Endothelial cell of umbilical vein (primary cell): ENCODE data around the gene MAP1S. TPM values are rescaled to one million over a fixed set of nuclear protein-coding genes. Genes with fewer than 3 reads are reported as not detected.

Source experiments
- Bru-seq: library from RNA; stranded (reverse); fragments of 400-500 nt; gene quantifications from one replicate; lab custom pipeline; 2021; lab: Mats Ljungman, UMichigan
- BruChase-seq, 2 experiments: library from RNA; stranded (reverse); fragments of 400-500 nt; gene quantifications; one replicate each; lab custom pipeline; 2021; lab: Mats Ljungman, UMichigan
- BruUV-seq: library from RNA; stranded (reverse); fragments of 400-500 nt; replicated peaks from 2 replicates; lab custom pipeline; 2021; lab: Mats Ljungman, UMichigan
- CTCF ChIA-PET: fragments of 300-600, 350-600 bp; sonication (Branson Sonifier 250); formaldehyde crosslinking; loops from one replicate; lab custom pipeline; 2021; ENCODE audit warnings: antibody characterized with exemption, inconsistent platforms; lab: Charles Lee
- POLR2A ChIA-PET: fragments of 300-600, 350-600 bp; sonication (Branson Sonifier 250); formaldehyde crosslinking; loops from one replicate; lab custom pipeline; 2021; ENCODE audit warnings: antibody characterized with exemption, inconsistent platforms; lab: Charles Lee
- DNase-seq: peaks from one replicate; pipeline ENCODE4 v3.0.0-alpha.2; 2011; ENCODE audit warnings: low read depth, low spot score
- FAIRE-seq: peaks from 2 replicates; lab custom pipeline; 2011; peaks lifted over from hg19 to GRCh38; lab: Jason Lieb, UNC
- H2AFZ ChIP-seq: 2 replicates; pipeline ENCODE4 v1.6.0; 2012; ENCODE audit warnings: low read depth, low read length, control low read depth, inconsistent platforms
- H3K27ac ChIP-seq: 2 replicates; pipeline ENCODE4 v1.5.1; 2011; ENCODE audit warnings: low read depth, mild to moderate bottlenecking, control low read depth, low read length, moderate library complexity; ENCODE audit not compliant: insufficient read depth
- H3K27me3 ChIP-seq, 2 experiments: 2 replicates each; pipeline versions ENCODE4 v1.6.0 to v1.6.1; 2011; ENCODE audit warnings: low read length in 2 of 2, mixed read lengths in 1 of 2; ENCODE audit not compliant: control insufficient read depth in 2 of 2, insufficient read depth in 2 of 2
- H3K36me3 ChIP-seq, 2 experiments: 2 replicates in 1 of 2; 3 replicates in 1 of 2; pipeline ENCODE4 v1.5.1; 2011; ENCODE audit warnings: low read length in 2 of 2, mild to moderate bottlenecking in 1 of 2, moderate library complexity in 1 of 2; ENCODE audit not compliant: control insufficient read depth in 2 of 2, insufficient read depth in 2 of 2; ENCODE audit errors: extremely low read depth in 1 of 2
- H3K4me1 ChIP-seq: 3 replicates; pipeline ENCODE4 v1.5.1; 2011; ENCODE audit warnings: mild to moderate bottlenecking, low read length; ENCODE audit not compliant: control insufficient read depth, insufficient read depth; ENCODE audit errors: extremely low read depth
- H3K4me2 ChIP-seq: 2 replicates; pipeline ENCODE4 v1.6.1; 2011; ENCODE audit warnings: low read length, control low read depth, mixed read lengths; ENCODE audit not compliant: insufficient read depth
- H3K4me3 ChIP-seq, 3 experiments: fragments of 200-600 bp in 1 of 3; sonication (generic), shearing (Covaris generic) in 1 of 3; replicated peaks in 1 of 3; 2 replicates each; pipeline ENCODE4 v1.5.1; 2011 to 2016; ENCODE audit warnings: control low read depth in 3 of 3, low read length in 3 of 3, mild to moderate bottlenecking in 2 of 3, inconsistent platforms in 1 of 3, low read depth in 1 of 3, moderate library complexity in 1 of 3; ENCODE audit not compliant: insufficient read depth in 1 of 3
- H3K79me2 ChIP-seq: 2 replicates; pipeline ENCODE4 v1.6.0; 2012; ENCODE audit warnings: low read length, inconsistent platforms; ENCODE audit not compliant: control insufficient read depth, insufficient read depth
- H3K9ac ChIP-seq: replicated peaks from 2 replicates; pipeline ENCODE3; 2011; ENCODE audit warnings: low read length, control low read depth; ENCODE audit not compliant: insufficient read depth; ENCODE audit errors: extremely low read depth
- H3K9me1 ChIP-seq: replicated peaks from 3 replicates; pipeline ENCODE4 v1.6.0; 2011; ENCODE audit warnings: mild to moderate bottlenecking, low read length; ENCODE audit not compliant: control insufficient read depth, insufficient read depth; ENCODE audit errors: extremely low read depth
- H3K9me3 ChIP-seq: replicated peaks from 2 replicates; pipeline ENCODE4 v1.5.1; 2012; ENCODE audit warnings: low read length, inconsistent platforms; ENCODE audit not compliant: control insufficient read depth, insufficient read depth
- H4K20me1 ChIP-seq: replicated peaks from 2 replicates; pipeline ENCODE3; 2011; ENCODE audit warnings: mild to moderate bottlenecking, low read length; ENCODE audit not compliant: control insufficient read depth, insufficient read depth; ENCODE audit errors: extremely low read depth
- EZH2 ChIP-seq: IDR thresholded peaks from 2 replicates; pipeline ENCODE4 v1.6.1; 2012; ENCODE audit warnings: borderline replicate concordance, low read depth, mild to moderate bottlenecking, moderate library complexity, low read length, inconsistent platforms; ENCODE audit not compliant: severe bottlenecking
- POLR2A ChIP-seq: IDR thresholded peaks from 2 replicates; pipeline ENCODE4 v1.6.1; 2012; ENCODE audit warnings: low read depth, mild to moderate bottlenecking, control low read depth, low read length
- POLR2AphosphoS5 ChIP-seq: IDR thresholded peaks from 2 replicates; pipeline ENCODE4 v1.6.1; 2012; ENCODE audit warnings: low read depth, mild to moderate bottlenecking, control low read depth, low read length, moderate library complexity; ENCODE audit not compliant: insufficient read depth
- dilution Hi-C: fragments of 300-500 bp; cut with MboI; formaldehyde crosslinking; loops from one replicate; pipeline ENCODE4 v1.15.0; 2019; ENCODE audit warnings: low sequenced_read_pairs; ENCODE audit not compliant: extremely low pct_ligation_motif_present
- intact Hi-C: fragments of 100-400 bp; cut with micrococcal nuclease; formaldehyde crosslinking; loops from one replicate; pipeline ENCODE4 v1.10.0; 2022
- long read RNA-seq: library from polyadenylated mRNA; stranded (forward); transcript quantifications from one replicate; pipeline ENCODE4 v2.0.0, GENCODE V29; 2021
- polyA minus RNA-seq, 3 experiments: library from RNA; depleted of rRNA, polyadenylated mRNA; stranded (reverse); fragments of >200 nt; gene quantifications; 1 replicate in 1 of 3; 2 replicates in 2 of 3; pipeline ENCODE4 v1.2.3, GENCODE V29; 2011
- polyA plus RNA-seq, 4 experiments: library from polyadenylated mRNA; depleted of rRNA in 3 of 4; stranded (reverse) in 3 of 4; unstranded in 1 of 4; fragments of >200 nt; gene quantifications; 2 replicates each; pipeline versions ENCODE4 v1.2.1 to v1.2.3, GENCODE V29; 2011 to 2012; ENCODE audit warnings: missing spikeins in 1 of 4
- total RNA-seq: library from RNA; stranded (reverse); gene quantifications from 2 replicates; pipeline ENCODE4 v1.2.3, GENCODE V29; 2021
- TF ChIP-seq, protein P1 (sequence below), 2 donors: IDR thresholded peaks; 1 replicate in 1 of 2; 2 replicates in 1 of 2; pipeline ENCODE4 v1.5.1; 2011; ENCODE audit warnings: low read length in 2 of 2, mild to moderate bottlenecking in 2 of 2, moderate library complexity in 2 of 2, control low read depth in 1 of 2, inconsistent platforms in 1 of 2, low read depth in 1 of 2; ENCODE audit not compliant: insufficient read depth in 1 of 2; ENCODE audit errors: extremely low read depth in 1 of 2

The MAP1S gene, protein sequence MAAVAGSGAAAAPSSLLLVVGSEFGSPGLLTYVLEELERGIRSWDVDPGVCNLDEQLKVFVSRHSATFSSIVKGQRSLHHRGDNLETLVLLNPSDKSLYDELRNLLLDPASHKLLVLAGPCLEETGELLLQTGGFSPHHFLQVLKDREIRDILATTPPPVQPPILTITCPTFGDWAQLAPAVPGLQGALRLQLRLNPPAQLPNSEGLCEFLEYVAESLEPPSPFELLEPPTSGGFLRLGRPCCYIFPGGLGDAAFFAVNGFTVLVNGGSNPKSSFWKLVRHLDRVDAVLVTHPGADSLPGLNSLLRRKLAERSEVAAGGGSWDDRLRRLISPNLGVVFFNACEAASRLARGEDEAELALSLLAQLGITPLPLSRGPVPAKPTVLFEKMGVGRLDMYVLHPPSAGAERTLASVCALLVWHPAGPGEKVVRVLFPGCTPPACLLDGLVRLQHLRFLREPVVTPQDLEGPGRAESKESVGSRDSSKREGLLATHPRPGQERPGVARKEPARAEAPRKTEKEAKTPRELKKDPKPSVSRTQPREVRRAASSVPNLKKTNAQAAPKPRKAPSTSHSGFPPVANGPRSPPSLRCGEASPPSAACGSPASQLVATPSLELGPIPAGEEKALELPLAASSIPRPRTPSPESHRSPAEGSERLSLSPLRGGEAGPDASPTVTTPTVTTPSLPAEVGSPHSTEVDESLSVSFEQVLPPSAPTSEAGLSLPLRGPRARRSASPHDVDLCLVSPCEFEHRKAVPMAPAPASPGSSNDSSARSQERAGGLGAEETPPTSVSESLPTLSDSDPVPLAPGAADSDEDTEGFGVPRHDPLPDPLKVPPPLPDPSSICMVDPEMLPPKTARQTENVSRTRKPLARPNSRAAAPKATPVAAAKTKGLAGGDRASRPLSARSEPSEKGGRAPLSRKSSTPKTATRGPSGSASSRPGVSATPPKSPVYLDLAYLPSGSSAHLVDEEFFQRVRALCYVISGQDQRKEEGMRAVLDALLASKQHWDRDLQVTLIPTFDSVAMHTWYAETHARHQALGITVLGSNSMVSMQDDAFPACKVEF
- total RNA-seq, result 143 and 166 TPM in 2 replicates
- polyA plus RNA-seq, result 94.8 and 157 TPM in 2 replicates
- polyA plus RNA-seq (2011; cell fraction: cytosol; rRNA removed), result 40.6 and 56.8 TPM in 2 replicates
- polyA plus RNA-seq (2011; cell fraction: nucleus; rRNA removed), result 41.1 and 46.1 TPM in 2 replicates
- 117 and 119 TPM in 2 replicates for polyA plus RNA-seq (2012)
- 84.1 and 137 TPM in 2 replicates for polyA minus RNA-seq
- 58.3 TPM for polyA minus RNA-seq (2011; cell fraction: cytosol; rRNA and poly(A)+ RNA removed)
- polyA minus RNA-seq (2011; cell fraction: nucleus; rRNA and poly(A)+ RNA removed), result 35.6 and 43.7 TPM in 2 replicates
- Bru-seq, nascent RNA, result percentile 81 among the genes with signal in this experiment
- BruChase-seq, experiment 1, labeled RNA remaining after a 6-hour chase, result percentile 85 among the genes with signal in this experiment
- percentile 91 among the genes with signal in this experiment for BruChase-seq, experiment 2, labeled RNA remaining after a 2-hour chase
- long read RNA-seq, transcript MAP1S-201 (7 exons, 3,419 nt), result major isoform, 216 of 330 reads
- long read RNA-seq, partial matches to known transcripts, result 92 of 330 reads
- long read RNA-seq, other reads (novel, unspliced or antisense), result 22 of 330 reads

- ChIA-PET POLR2A (interaction anchor here (0.6 kb wide), 1 partner anchor 111 kb away, joined by 7 read pairs; no protein-coding TSS in a partner anchor), CTCF (interaction anchor here (1.5 to 5.2 kb wide), 3 partner anchors 16 to 97 kb away, joined by 3 to 26 read pairs (median 13); no protein-coding TSS in a partner anchor)
- no peaks in the 10 kb centered on the region for H4K20me1 ChIP-seq
Observed at GRCh38 chr19:17718947-17719711, at the start of gene MAP1S. Gene MAP1S (plus strand): TSS chr19:17719480. CDS start chr19:17719503, 23 bp downstream.

More at GRCh38 chr19:17718947-17719711, at the start of gene MAP1S:
- Histone ChIP-seq H3K9me1 (no peaks in the 10 kb centered on the region), H3K27ac (peak within 1 kb of the TSS; percentile 90), H3K9ac (peak within 1 kb of the TSS; percentile 81), H2AFZ (peak within 1 kb of the TSS; percentile 29), H3K4me1 (peaks cover 35% of the 10 kb centered on the region), H3K79me2 (peaks cover 45% of the 10 kb centered on the region), H3K9me3 (no peaks in the 10 kb centered on the region), H3K4me2 (peak within 1 kb of the TSS; percentile 83), H3K4me3 (peak within 1 kb of the TSS; percentile 76 to 96 (median 90)), H3K27me3 (no peaks in the 10 kb centered on the region), H3K36me3 (peaks cover 3 to 6% of the 10 kb centered on the region in 2 experiments)
- FAIRE-seq (peak; percentile 55), DNase-seq (peak; percentile 46)
- intact Hi-C loops (no loop called here), dilution Hi-C loops (no loop called here)
- TF ChIP-seq, protein P1, sequence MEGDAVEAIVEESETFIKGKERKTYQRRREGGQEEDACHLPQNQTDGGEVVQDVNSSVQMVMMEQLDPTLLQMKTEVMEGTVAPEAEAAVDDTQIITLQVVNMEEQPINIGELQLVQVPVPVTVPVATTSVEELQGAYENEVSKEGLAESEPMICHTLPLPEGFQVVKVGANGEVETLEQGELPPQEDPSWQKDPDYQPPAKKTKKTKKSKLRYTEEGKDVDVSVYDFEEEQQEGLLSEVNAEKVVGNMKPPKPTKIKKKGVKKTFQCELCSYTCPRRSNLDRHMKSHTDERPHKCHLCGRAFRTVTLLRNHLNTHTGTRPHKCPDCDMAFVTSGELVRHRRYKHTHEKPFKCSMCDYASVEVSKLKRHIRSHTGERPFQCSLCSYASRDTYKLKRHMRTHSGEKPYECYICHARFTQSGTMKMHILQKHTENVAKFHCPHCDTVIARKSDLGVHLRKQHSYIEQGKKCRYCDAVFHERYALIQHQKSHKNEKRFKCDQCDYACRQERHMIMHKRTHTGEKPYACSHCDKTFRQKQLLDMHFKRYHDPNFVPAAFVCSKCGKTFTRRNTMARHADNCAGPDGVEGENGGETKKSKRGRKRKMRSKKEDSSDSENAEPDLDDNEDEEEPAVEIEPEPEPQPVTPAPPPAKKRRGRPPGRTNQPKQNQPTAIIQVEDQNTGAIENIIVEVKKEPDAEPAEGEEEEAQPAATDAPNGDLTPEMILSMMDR (IDR thresholded peaks at IDR 0.05; ENCODE audit: extremely low read depth in 1 of 2, insufficient read depth in 1 of 2, low read depth in 1 of 2, low read length in 2 of 2), result no peak
- no peak for TF ChIP-seq EZH2
- TF ChIP-seq POLR2A, result peak; percentile 92
- TF ChIP-seq POLR2AphosphoS5, result peak; percentile 92
- no TSS peak for BruUV-seq
